ENCODE results near the gene ERMP1. TPM values are rescaled to one million over a fixed set of nuclear protein-coding genes. Genes with fewer than 3 reads are reported as not detected.

ERMP1 gene
- total and polyA plus RNA-seq, 2 donors (not counting 3 experiments of a cell fraction or from before 2014, with no cell fraction given) = 9.7 to 16.6 TPM

- H3K9me1 ChIP-seq (replicated peaks; ENCODE audit: control insufficient read depth, extremely low read depth, insufficient read depth, low read length) = no peaks in the 10 kb centered on the region
- H3K9ac ChIP-seq (replicated peaks; ENCODE audit: extremely low read depth, insufficient read depth, low read length) = no peak overlapping the region
- no peaks in the 10 kb centered on the region for H3K9me3 ChIP-seq (replicated peaks; ENCODE audit: control insufficient read depth, insufficient read depth, low read length)
- peak overlapping the region; percentile 41 for H2AFZ ChIP-seq (ENCODE audit: low read depth, low read length)
- no peak for TF ChIP-seq POLR2A (IDR thresholded peaks at IDR 0.05; ENCODE audit: low read depth, low read length)
- no peak for TF ChIP-seq FOS (IDR thresholded peaks at IDR 0.05; ENCODE audit: borderline replicate concordance, insufficient read depth, low read length)
- TF ChIP-seq EZH2 (IDR thresholded peaks at IDR 0.05; ENCODE audit: borderline replicate concordance, low read depth, low read length, severe bottlenecking) = no peak
- TF ChIP-seq CTCF (IDR thresholded peaks at IDR 0.05; ENCODE audit: extremely low read depth in 1 of 2, insufficient read depth in 1 of 2, low read depth in 1 of 2, low read length in 2 of 2) = peak; percentile 61 to 71
- no peak for TF ChIP-seq MYC (IDR thresholded peaks at IDR 0.05; ENCODE audit: low read depth, low read length)
- no peak for TF ChIP-seq POLR2AphosphoS5 (IDR thresholded peaks at IDR 0.05; ENCODE audit: insufficient read depth, low read depth, low read length)
- no TSS peak for BruUV-seq (replicated peaks)
- CTCF ChIA-PET = interaction anchor here (0.6 to 4.0 kb wide), 48 partner anchors 10 to 786 kb away, joined by 3 to 110 read pairs (median 4); partner anchors contain the start of genes ERMP1 and RANBP6
- dilution Hi-C loops (cut with MboI; ENCODE audit: extremely low pct_ligation_motif_present, low sequenced_read_pairs) = no loop called here
- FAIRE-seq (no peak), DNase-seq (ENCODE audit: low read depth, low spot score) (peak; percentile 82)
- H3K27ac ChIP-seq (ENCODE audit: insufficient read depth, low read depth, low read length) = no peak overlapping the region
- peak overlapping the region; percentile 24 for H3K4me2 ChIP-seq (ENCODE audit: insufficient read depth, low read length)
- H3K4me1 ChIP-seq (ENCODE audit: control insufficient read depth, extremely low read depth, insufficient read depth, low read length) = peaks cover 2% of the 10 kb centered on the region
- H3K79me2 ChIP-seq (ENCODE audit: control insufficient read depth, insufficient read depth, low read length) = no peaks in the 10 kb centered on the region
- H3K27me3 ChIP-seq (ENCODE audit: control insufficient read depth in 2 of 2, insufficient read depth in 2 of 2, low read length in 2 of 2) = no peaks in the 10 kb centered on the region
- no peak overlapping the region for H3K4me3 ChIP-seq (replicated peaks in 1 of 3; ENCODE audit: insufficient read depth in 1 of 3, low read depth in 1 of 3, low read length in 3 of 3)
- no peaks in the 10 kb centered on the region for H3K36me3 ChIP-seq (ENCODE audit: control insufficient read depth in 2 of 2, extremely low read depth in 1 of 2, insufficient read depth in 2 of 2, low read length in 2 of 2)
- POLR2A ChIA-PET = no interaction called here
- no peaks in the 10 kb centered on the region for H4K20me1 ChIP-seq (replicated peaks; ENCODE audit: control insufficient read depth, extremely low read depth, insufficient read depth, low read length)
- intact Hi-C loops (cut with micrococcal nuclease) = loop anchor here (1.0 to 10.0 kb wide), 7 partner anchors 34 to 507 kb away; partner anchors contain the start of gene ERMP1
Measured at GRCh38 chr9:5799314-5799713, 33.6 kb downstream of the ERMP1 start.

Data from endothelial cell of umbilical vein (primary cell).